Fibroblast of villous mesenchyme (primary cell): ENCODE results near the gene SRR. TPM values are rescaled to one million over a fixed set of nuclear protein-coding genes. Genes with fewer than 3 reads are reported as not detected.

Experiments used
- DNase-seq: peaks from one replicate; pipeline ENCODE4 v3.0.0-alpha.2; 2010; ENCODE audit warnings: low read depth
- H3K4me3 ChIP-seq: 2 replicates; pipeline ENCODE4 v1.5.1; 2011; ENCODE audit warnings: low read depth, mild to moderate bottlenecking, low read length
- total RNA-seq: library from RNA; depleted of rRNA; stranded (reverse); fragments of >200 nt; gene quantifications from 2 replicates; pipeline ENCODE4 v1.2.3, GENCODE V29; 2012
- TF ChIP-seq, protein P1 (sequence below): IDR thresholded peaks from 2 replicates; pipeline ENCODE4 v1.5.1; 2012; ENCODE audit warnings: low read depth, mild to moderate bottlenecking, low read length; ENCODE audit not compliant: insufficient read depth

The SRR gene
- total RNA-seq, 1 donor = 35.0 TPM

DNA sequence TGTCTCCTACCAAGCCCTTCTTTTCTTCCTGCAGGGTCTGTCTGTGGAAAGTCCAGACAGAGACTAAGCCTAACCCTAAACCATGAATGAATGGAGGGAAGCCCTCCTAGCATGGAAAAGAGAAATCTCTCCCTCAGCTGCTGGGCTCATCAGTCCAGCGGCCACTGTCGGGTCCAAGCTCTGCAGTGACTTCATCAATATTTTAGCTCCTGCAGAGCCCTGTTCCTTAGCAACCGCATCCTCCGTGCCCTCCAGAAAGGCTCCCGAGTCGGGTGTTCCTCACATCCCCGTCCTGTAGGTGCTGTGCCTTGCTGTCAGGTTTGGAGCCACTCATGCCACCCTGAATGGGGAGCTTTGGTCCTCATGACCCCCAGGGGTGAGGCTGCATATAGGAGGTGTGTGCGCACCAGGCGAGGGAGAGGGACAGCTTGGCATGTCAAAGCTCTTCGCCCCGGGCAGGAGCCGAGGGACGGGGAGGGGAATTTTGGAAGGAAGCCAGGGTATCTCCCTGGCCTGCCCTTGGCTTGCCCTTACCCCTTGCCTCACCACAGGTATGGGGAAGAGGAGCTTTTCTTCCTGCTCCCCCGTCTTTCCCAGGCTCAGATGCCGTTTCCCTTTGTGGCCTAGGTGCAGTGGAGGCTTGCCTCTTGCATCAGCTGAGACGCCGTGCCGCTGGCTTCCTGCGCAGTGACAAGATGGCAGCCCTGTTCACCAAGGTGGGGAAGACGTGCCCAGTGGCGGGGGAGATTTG, 57.4 kb downstream of the SRR start:
- DNase-seq = no peak
- H3K4me3 ChIP-seq = no peak overlapping the region
- TF ChIP-seq, protein P1, sequence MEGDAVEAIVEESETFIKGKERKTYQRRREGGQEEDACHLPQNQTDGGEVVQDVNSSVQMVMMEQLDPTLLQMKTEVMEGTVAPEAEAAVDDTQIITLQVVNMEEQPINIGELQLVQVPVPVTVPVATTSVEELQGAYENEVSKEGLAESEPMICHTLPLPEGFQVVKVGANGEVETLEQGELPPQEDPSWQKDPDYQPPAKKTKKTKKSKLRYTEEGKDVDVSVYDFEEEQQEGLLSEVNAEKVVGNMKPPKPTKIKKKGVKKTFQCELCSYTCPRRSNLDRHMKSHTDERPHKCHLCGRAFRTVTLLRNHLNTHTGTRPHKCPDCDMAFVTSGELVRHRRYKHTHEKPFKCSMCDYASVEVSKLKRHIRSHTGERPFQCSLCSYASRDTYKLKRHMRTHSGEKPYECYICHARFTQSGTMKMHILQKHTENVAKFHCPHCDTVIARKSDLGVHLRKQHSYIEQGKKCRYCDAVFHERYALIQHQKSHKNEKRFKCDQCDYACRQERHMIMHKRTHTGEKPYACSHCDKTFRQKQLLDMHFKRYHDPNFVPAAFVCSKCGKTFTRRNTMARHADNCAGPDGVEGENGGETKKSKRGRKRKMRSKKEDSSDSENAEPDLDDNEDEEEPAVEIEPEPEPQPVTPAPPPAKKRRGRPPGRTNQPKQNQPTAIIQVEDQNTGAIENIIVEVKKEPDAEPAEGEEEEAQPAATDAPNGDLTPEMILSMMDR = no peak

DNA sequence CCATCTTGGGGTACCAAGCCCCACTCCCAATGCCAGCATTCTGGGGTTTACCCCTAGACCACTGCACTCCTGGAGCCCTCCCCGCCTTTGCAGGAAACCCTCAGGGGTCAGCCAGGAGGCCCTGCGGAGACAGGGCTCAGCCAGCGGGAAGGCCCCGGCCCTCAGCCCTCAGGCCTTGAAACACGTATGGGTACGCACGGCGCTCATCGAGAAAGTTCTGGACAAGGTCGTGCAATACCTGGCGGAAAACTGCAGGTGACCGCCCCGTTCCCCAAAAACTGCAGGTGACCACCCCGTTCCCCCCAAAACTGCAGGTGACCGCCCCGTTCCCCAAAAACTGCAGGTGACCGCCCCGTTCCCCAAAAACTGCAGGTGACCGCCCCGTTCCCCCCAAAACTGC, 58.3 kb downstream of the SRR start:
- TF ChIP-seq, protein P1 = no peak
- no peak overlapping the region for H3K4me3 ChIP-seq
- DNase-seq = no peak

GRCh38 chr17:2362416-2362815, 58.7 kb downstream of the SRR start:
- no peak for DNase-seq
- TF ChIP-seq, protein P1 = no peak
- no peak overlapping the region for H3K4me3 ChIP-seq

GRCh38 chr17:2362881-2363280, 59.1 kb downstream of the SRR start:
- no peak overlapping the region for H3K4me3 ChIP-seq
- no peak for DNase-seq
- TF ChIP-seq, protein P1 = no peak

DNA sequence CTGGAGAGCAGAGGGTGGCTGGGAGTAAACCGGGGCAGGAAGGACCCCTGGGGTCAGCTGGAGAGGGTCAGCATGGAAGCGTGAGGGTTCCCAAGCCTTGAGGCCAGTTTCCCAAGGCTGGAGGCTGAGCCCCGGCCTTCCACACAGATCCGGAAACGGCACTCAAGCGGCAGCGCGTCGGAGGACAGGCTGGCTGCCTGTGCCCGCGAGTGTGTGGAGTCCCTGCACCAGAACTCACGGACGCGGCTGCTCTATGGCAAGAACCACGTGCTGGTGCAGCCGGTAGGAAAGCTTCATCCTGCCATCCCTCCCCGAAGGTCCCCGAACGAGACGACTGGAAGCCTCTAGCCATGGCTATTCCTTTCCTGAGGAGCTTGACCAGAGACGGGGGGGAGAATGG, 59.6 kb downstream of the SRR start:
- TF ChIP-seq, protein P1 = no peak
- DNase-seq = no peak
- no peak overlapping the region for H3K4me3 ChIP-seq

DNA sequence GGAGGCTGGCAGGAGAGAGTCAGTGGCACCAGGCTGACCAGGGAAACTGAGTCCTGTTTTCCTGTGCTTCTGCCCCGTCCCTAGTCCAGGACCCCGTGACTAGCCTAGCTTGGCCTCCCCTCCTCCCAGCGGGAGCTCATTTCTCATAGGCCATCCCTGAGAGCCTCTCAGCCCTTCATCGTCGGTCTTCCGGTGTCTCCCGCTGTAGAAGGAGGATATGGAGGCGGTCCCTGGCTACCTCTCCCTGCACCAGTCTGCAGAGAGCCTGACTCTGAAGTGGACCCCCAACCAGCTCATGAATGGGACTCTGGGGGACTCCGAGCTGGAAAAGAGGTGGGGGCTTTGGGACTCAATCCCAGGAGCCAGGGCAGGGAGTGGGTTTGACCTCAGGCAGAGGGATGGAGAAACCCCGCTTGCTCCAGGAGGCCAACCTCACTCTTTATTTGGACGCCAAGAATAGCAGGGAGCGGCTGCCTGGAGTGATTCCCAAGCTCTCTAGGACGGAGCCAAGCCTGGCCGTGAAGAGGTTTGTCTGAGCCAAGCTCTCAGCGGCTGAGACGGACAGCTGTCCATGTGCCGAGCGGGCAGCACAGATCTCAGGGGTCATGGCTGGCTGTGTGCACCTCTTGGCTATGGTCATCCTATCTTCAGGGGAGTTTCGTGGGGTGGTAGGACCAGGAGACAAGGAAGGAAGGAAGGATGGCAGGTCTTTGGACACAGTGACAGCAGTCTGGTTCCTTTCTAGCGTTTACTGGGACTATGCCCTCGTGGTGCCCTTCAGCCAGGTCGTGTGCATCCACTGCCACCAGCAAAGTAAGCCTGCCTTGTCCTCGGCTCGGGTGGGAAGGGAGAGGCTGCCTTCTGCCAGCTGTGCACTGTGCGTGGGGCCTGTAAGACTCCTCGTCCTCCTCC, 60.4 kb downstream of the SRR start:
- no peak for DNase-seq

More for the DNA sequence above, 60.4 kb downstream of the SRR start:
- no peak overlapping the region for H3K4me3 ChIP-seq
- TF ChIP-seq, protein P1 = no peak
